K562 (cell line): ENCODE results near the gene SART3. TPM values are rescaled to one million over a fixed set of nuclear protein-coding genes. Genes with fewer than 3 reads are reported as not detected.

Experiments used
- CTCF ChIP-seq, 3 experiments: IDR thresholded peaks in 2 of 3; conservative IDR thresholded peaks in 1 of 3; 2 replicates each; pipeline ENCODE4 v1.5.1; 2011 to 2012; ENCODE audit warnings: low read length in 3 of 3, mild to moderate bottlenecking in 3 of 3, control low read depth in 2 of 3, improper control_type of control experiment in 1 of 3, inconsistent platforms in 1 of 3, low read depth in 1 of 3, mixed read lengths in 1 of 3, moderate library complexity in 1 of 3; ENCODE audit not compliant: insufficient read depth in 2 of 3
- ETV5 ChIP-seq: sonication (generic); formaldehyde crosslinking; IDR thresholded peaks from 2 replicates; pipeline ENCODE4 v1.4.0; 2020; ENCODE audit warnings: low read depth, mild to moderate bottlenecking, missing genetic modification reagents
- FOXK2 ChIP-seq, 2 experiments: fragments of 450-650 bp; IDR thresholded peaks in 1 of 2; conservative IDR thresholded peaks in 1 of 2; 2 replicates each; pipeline ENCODE4 v1.6.1; 2016; ENCODE audit warnings: low read depth in 2 of 2, mild to moderate bottlenecking in 1 of 2
- IRF9 ChIP-seq: fragments of 450-650 bp; IDR thresholded peaks from 2 replicates; pipeline ENCODE4 v1.6.1; 2016; ENCODE audit warnings: missing biosample characterization, missing genetic modification characterization
- JUN ChIP-seq, 2 experiments: sonication (generic) in 1 of 2; formaldehyde crosslinking in 1 of 2; IDR thresholded peaks; 2 replicates each; pipeline versions ENCODE4 v1.6.1 to v1.8.0; 2012 to 2022; ENCODE audit warnings: borderline replicate concordance in 2 of 2, mild to moderate bottlenecking in 2 of 2, improper control_type of control experiment in 1 of 2, low read depth in 1 of 2, low read length in 1 of 2, missing genetic modification reagents in 1 of 2
- NR2F6 ChIP-seq: fragments of 450-650 bp; formaldehyde crosslinking; IDR thresholded peaks from 2 replicates; pipeline ENCODE4 v1.4.0; 2020; ENCODE audit warnings: mild to moderate bottlenecking
- SOX6 ChIP-seq: fragments of 450-650 bp; IDR thresholded peaks from 2 replicates; pipeline ENCODE4 v1.6.1; 2014; ENCODE audit warnings: mild to moderate bottlenecking
- SPI1 ChIP-seq: IDR thresholded peaks from 2 replicates; pipeline ENCODE4 v1.6.1; 2011; ENCODE audit warnings: low read depth, low read length, control low read depth, borderline replicate concordance
- TARDBP ChIP-seq: fragments of 450-650 bp; IDR thresholded peaks from 2 replicates; pipeline ENCODE4 v1.6.1; 2016
- ZNF407 ChIP-seq: fragments of 450-650 bp; IDR thresholded peaks from 2 replicates; pipeline ENCODE4 v1.6.1; 2016; ENCODE audit warnings: low read depth
- polyA plus RNA-seq, 8 experiments: library from polyadenylated mRNA; depleted of rRNA in 4 of 8; stranded (reverse) in 5 of 8; unstranded in 3 of 8; fragments of >200 nt; fragmentation: Nextera tagmentation in 2 of 8; fragmentation: Illumina TruSeq in 1 of 8; extraction: Ambion mirVana in 2 of 8; extraction: Trizol in 1 of 8; gene quantifications; 2 replicates each; pipeline versions ENCODE4 v1.2.1 to v1.2.3, GENCODE V29; 2011 to 2014; ENCODE audit warnings: inconsistent platforms in 1 of 8, missing spikeins in 1 of 8
- total RNA-seq, 7 experiments: library from RNA; depleted of rRNA in 6 of 7; stranded (reverse); fragments of >200 nt in 6 of 7; fragmentation: Illumina TruSeq in 2 of 7; extraction: Trizol in 2 of 7; gene quantifications; 2 replicates each; pipeline versions ENCODE4 v1.2.1 to v1.2.3, GENCODE V29; 2011 to 2021; ENCODE audit warnings: low replicate concordance in 1 of 7

The SART3 gene
- total and polyA plus RNA-seq, 9 of the 15 experiments (the other 6 are each of a cell fraction or from before 2014, with no cell fraction given), result 8.9 to 167 (median 56.7) TPM

- TF ChIP-seq ZNF407, result no peak
- TF ChIP-seq NR2F6 (CRISPR knock-in tag), result 0 out of 2 replicates have a peak, but pooled peaks have one; percentile 5
- TF ChIP-seq ETV5 (CRISPR knock-in tag), result no peak
- TF ChIP-seq TARDBP, result peak; percentile 76; the same call in 1 of the 2 replicates
- TF ChIP-seq SPI1, result no peak
- TF ChIP-seq SOX6, result peak; percentile 90; the same call in 1 of the 2 replicates
- 0 out of 2 replicates have a peak, but pooled peaks have one; percentile 20 for TF ChIP-seq IRF9
- TF ChIP-seq JUN (IDR thresholded peaks at IDR 0.05; ENCODE audit: borderline replicate concordance, low read depth, low read length), result 0 out of 2 replicates have a peak, but pooled peaks have one; percentile 27
- TF ChIP-seq JUN (CRISPR knock-in tag; IDR thresholded peaks at IDR 0.05; ENCODE audit: borderline replicate concordance), result no peak
- peak; percentile 62 to 83 for TF ChIP-seq FOXK2 (conservative IDR thresholded peaks at IDR 0.05 in 1 of 2, IDR thresholded peaks at IDR 0.05 in 1 of 2; ENCODE audit: low read depth in 2 of 2)
- peak; percentile 90 to 96 (median 94) for TF ChIP-seq CTCF (IDR thresholded peaks at IDR 0.05 in 2 of 3, conservative IDR thresholded peaks at IDR 0.05 in 1 of 3; ENCODE audit: insufficient read depth in 2 of 3, low read depth in 1 of 3, low read length in 3 of 3)
Measured at GRCh38 chr12:108563136-108563803, 2.3 kb upstream of the SART3 start (continued).
